NB4 (cell line): ENCODE measurements around the gene STIM2.

Experiments used
- CTCF ChIP-seq: IDR thresholded peaks from one replicate; pipeline ENCODE4 v1.5.1; 2012; ENCODE audit warnings: low read depth, low read length
- MAX ChIP-seq: IDR thresholded peaks from 2 replicates; pipeline ENCODE4 v1.6.1; 2011; ENCODE audit warnings: low read depth, low read length
- MYC ChIP-seq: IDR thresholded peaks from 2 replicates; pipeline ENCODE4 v1.6.1; 2011; ENCODE audit warnings: low read depth, low read length
- POLR2A ChIP-seq: IDR thresholded peaks from 2 replicates; pipeline ENCODE4 v1.6.1; 2011; ENCODE audit warnings: mild to moderate bottlenecking; ENCODE audit not compliant: insufficient read length; ENCODE audit errors: extremely low read depth

GRCh38 chr4:26864899-26865298, 4.3 kb downstream of the STIM2 start:
- TF ChIP-seq CTCF (no peak), POLR2A (no peak), MYC (no peak), MAX (no peak)
